ENCODE data around the gene NOS2.
A peak's percentile ranks its signal among the peaks of the same experiment; 100 is the strongest.
"Not testable (repeated sequence)": the region's sequence is repeated elsewhere in the genome, so short reads cannot be mapped to it uniquely, and the experiment has no call there.

The NOS2 gene

GRCh38 chr17:27800522-27800921 is at the start of gene NOS2:
TSS of gene NOS2 (minus strand) at chr17:27800529. CDS start at chr17:27798809, 1,720 bp downstream.
- DNase-seq (ENCODE audit: low spot score), result no peak

GRCh38 chr17:27849474-27850185 is 49.3 kb upstream of the NOS2 start:
- no peak for DNase-seq (ENCODE audit: low spot score)

GRCh38 chr17:27848931-27849330 is 48.6 kb upstream of the NOS2 start:
- no peak for DNase-seq (ENCODE audit: low spot score)

GRCh38 chr17:27846808-27847307 is 46.5 kb upstream of the NOS2 start:
- not testable (repeated sequence) for DNase-seq (ENCODE audit: low spot score)

GRCh38 chr17:27846042-27846655 is 45.8 kb upstream of the NOS2 start:
- peak; percentile 27 for DNase-seq (ENCODE audit: low spot score)

GRCh38 chr17:27845264-27846041 is 45.1 kb upstream of the NOS2 start:
- no peak for DNase-seq (ENCODE audit: low spot score)

GRCh38 chr17:27840688-27841087 is 40.4 kb upstream of the NOS2 start:
- DNase-seq (ENCODE audit: low spot score), result no peak

- not testable (repeated sequence) for DNase-seq (ENCODE audit: low spot score)
These were observed 40.0 kb upstream of the NOS2 start for GRCh38 chr17:27840406-27840678.

- not testable (repeated sequence) for DNase-seq (ENCODE audit: low spot score)
These were observed 39.5 kb upstream of the NOS2 start for GRCh38 chr17:27839571-27840405.

- DNase-seq (ENCODE audit: low spot score), result not testable (repeated sequence)
These were observed 38.3 kb upstream of the NOS2 start for GRCh38 chr17:27838607-27839006.

- not testable (repeated sequence) for DNase-seq (ENCODE audit: low spot score)
These were observed 37.4 kb upstream of the NOS2 start for GRCh38 chr17:27837769-27838168.

- no peak for DNase-seq (ENCODE audit: low spot score)
These were observed 36.3 kb upstream of the NOS2 start for GRCh38 chr17:27836651-27837050.

- no peak for DNase-seq (ENCODE audit: low spot score)
These were observed 34.2 kb upstream of the NOS2 start for GRCh38 chr17:27834571-27834970.

- DNase-seq (ENCODE audit: low spot score), result no peak
These were observed 32.5 kb upstream of the NOS2 start for GRCh38 chr17:27832831-27833230.

- DNase-seq (ENCODE audit: low spot score), result not testable (repeated sequence)
These were observed 29.6 kb upstream of the NOS2 start for GRCh38 chr17:27829888-27830287.

- DNase-seq (ENCODE audit: low spot score), result not testable (repeated sequence)
These were observed 28.9 kb upstream of the NOS2 start for GRCh38 chr17:27829143-27829711.

- DNase-seq (ENCODE audit: low spot score), result no peak
These were observed 25.1 kb upstream of the NOS2 start for GRCh38 chr17:27825459-27825858.

GRCh38 chr17:27824745-27825144 is 24.4 kb upstream of the NOS2 start:
- no peak for DNase-seq (ENCODE audit: low spot score)

- no peak for DNase-seq (ENCODE audit: low spot score)
These were observed 23.9 kb upstream of the NOS2 start for GRCh38 chr17:27824176-27824715.

- DNase-seq (ENCODE audit: low spot score), result not testable (repeated sequence)
These were observed 21.8 kb upstream of the NOS2 start for GRCh38 chr17:27822108-27822507.

GRCh38 chr17:27821318-27821717 is 21.0 kb upstream of the NOS2 start:
- no peak for DNase-seq (ENCODE audit: low spot score)

All from CD4-positive, alpha-beta T cell treated with Interleukin-2 at 100 ng/mL for 4 hours (primary cell).